Activated CD4-positive, alpha-beta T cell treated with anti-CD3 and anti-CD28 coated beads, Interleukin-2, amount 50 U/mL, for 4 hours (primary cell): ENCODE measurements around the gene NCR2.

Experiments
- DNase-seq, 2 experiments: peaks; one replicate each; pipeline ENCODE4 v3.0.0-alpha.2; 2020

The NCR2 gene

GRCh38 chr6:41360314-41360685 is 24.9 kb downstream of the NCR2 start:
- no peak for DNase-seq

DNA sequence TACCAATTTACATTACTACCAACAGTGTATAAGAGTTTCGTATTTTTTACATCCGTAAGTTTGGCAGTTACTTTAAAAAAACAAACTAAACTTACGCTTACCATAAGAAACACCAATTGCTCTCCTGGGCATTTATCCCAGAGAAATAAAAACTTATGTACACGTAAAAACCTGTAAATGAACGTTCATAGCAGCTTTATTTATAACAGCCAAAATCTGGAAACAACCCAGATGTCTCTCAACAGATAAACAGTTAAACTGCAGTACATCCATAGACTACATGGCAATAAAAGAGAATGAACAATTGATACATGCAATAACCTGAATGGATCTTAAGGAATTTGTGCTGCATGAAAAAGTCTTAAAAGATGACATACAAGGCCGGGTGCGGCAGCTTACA is 30.7 kb downstream of the NCR2 start:
- no peak for DNase-seq

DNA sequence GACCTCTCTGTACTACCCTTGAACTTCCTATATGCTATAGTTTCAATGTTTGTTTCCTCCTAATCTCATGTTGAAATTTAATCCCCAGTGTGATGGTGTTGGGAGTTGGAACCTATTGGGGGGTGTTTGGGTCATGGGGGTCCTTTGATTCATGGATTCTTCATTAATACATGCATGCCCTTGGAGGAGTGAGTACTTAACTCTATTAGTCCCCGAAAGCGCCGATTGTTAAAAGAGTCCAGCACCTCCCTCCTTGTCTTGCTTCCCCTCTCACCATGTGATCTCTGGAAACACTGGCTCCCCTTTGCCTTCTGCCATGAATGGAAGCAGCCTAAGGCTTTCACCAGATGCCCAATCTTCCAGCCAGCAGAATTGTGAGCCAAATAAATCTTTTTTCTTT is 31.7 kb downstream of the NCR2 start:
- DNase-seq, result no peak

DNA sequence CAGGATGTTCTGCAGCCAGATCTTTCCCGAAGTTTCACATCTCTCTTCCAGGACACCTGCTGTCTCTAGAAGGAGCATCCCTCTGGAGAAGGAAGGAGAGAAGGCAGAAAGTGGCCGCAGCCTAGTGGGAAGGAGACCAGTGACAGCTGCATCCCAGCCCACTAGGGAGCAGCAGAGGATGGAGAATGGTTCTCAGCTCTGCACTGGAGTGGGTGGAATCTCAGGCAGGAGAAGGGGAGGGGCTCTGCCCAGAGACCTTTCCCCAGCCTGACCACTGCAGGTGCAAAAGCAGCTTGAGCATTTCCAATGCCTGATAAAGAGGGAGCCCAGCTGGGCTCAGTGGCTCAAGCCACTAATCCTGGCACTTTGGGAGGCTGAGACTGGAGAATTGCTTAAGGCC is 32.3 kb downstream of the NCR2 start:
- DNase-seq, result no peak

GRCh38 chr6:41370488-41371111 is 35.2 kb downstream of the NCR2 start:
- DNase-seq, result no peak

DNA sequence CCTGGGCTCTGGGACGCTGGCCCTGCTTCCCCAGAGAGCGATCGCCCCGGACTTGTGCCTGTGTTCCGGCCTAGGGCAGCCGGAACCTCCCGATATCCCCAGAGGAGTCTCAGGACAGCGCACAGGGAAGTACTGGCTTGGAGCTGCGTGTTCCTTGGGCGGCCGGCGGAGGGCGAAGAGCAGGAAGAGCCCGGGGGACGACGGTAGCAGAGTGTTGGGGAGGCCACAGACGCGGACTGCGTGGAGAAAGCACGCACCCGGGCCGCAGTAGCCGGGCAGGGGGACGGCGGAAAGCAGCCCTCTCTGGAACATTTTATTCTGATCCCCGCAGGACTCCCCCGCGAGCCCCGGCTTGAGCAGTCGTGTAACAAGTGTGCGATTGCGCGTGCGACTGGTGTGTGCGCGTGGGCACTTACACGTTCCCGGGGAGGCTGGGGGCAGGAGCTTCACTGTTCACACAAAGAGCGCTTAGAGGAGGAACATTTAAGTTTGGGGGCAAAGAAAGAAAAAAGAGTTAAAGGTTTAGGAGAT is 36.1 kb downstream of the NCR2 start:
- DNase-seq, result no peak

- DNase-seq, result no peak
Observed at GRCh38 chr6:41371992-41372831, 36.8 kb downstream of the NCR2 start.

DNA sequence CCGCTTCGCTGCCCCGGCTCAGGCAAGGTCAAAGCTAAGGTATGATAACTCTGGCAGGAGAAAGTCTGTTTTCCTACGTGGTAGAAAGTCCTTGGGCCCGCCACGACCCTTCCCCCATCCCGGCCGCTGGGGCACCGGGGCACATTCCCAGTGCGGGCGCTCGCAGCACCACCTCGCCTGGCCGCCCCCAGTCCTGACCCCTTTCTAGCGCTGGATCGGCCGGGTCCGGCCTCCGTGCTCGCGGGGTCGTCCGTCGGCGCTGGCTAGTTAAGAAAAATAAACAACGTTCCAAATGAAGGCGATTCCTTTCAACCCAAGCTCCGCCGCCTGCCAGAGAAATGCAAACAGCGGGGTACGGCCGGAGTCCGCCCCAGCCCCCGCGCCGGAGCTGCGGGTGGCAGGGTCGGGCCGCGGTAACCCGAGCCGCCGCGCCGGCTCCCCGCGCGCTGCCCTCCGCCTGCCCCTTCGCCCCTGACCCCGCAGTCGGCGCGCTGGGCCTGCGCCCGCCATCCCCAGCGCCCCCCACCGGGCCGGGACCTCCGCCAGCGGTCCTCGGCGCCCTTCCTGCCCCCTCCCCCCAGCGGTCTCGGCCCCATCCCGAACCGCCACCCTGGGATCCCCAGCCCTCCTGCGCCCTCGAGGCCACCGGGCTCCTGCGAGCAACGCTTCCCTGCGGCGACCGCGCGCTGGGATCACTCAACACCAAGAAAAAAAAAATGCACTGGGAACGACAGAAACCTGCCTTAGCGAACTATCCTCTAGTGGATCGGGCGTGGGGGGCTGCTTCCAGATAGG is 37.6 kb downstream of the NCR2 start:
- no peak for DNase-seq

GRCh38 chr6:41373627-41373918 is 38.2 kb downstream of the NCR2 start:
- DNase-seq, result no peak

- DNase-seq, result no peak
Observed at GRCh38 chr6:41373919-41374617, 38.7 kb downstream of the NCR2 start.

- DNase-seq, result no peak
Observed at GRCh38 chr6:41374618-41375590, 39.5 kb downstream of the NCR2 start.

GRCh38 chr6:41375598-41376151 is 40.3 kb downstream of the NCR2 start:
- DNase-seq, result no peak

- no peak for DNase-seq
Observed at GRCh38 chr6:41376176-41376575, 40.8 kb downstream of the NCR2 start.

DNA sequence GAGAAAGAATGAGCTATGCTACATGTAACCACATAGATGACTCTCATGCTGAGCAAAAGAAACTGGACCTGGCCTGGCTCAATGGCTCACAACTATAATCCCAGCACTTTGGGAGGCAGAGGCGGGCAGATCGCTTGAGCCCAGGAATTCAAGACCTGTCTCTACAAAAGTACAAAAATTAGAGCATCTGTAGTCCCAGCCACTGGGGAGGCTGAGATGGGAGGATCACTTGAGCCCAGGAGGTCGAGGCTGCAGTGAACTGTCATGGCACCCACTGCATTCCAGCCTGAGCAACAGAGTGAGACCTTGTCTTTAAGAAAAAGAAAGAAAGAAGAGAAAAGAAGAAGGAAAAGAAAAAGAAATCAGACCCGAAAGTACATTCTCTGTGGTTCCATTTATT is 41.7 kb downstream of the NCR2 start:
- DNase-seq, result no peak

DNA sequence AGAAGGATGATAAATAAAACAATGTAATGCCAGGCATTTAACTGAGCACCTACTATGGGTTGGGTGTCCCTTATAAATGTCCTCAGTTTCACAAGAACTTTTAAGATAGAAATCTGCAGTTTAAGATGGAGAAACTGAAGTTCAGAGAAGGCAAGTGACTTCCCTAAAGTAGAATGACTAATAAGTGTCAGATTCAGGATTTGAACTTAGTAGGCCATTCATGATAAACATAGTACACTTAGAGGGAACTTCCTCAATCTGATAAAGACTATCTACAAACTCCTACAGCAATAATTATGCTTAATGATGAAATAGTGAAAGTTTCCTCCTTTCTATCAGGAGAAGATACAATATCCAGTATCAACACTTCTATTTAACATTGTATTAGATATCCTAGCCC is 43.9 kb downstream of the NCR2 start:
- no peak for DNase-seq

DNA sequence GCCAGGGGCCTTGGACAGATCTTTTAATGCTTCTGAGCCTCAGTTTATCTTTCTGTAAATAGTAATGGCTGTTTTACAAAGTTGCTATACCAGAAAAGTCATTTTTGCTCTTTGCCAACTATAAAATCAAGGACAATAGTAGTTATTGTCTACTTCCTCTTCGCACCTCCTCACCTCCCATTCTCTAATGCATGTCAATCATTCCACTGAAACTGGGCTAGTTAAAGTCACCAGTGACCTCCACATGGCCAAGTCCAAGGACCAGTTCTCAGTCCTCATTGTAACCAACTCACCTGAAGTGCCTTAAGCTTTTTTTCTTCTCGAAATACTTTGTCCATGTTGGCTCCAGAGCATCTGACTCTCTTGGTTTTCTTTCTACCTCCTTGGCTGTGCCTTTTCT is 51.2 kb downstream of the NCR2 start:
- no peak for DNase-seq

DNA sequence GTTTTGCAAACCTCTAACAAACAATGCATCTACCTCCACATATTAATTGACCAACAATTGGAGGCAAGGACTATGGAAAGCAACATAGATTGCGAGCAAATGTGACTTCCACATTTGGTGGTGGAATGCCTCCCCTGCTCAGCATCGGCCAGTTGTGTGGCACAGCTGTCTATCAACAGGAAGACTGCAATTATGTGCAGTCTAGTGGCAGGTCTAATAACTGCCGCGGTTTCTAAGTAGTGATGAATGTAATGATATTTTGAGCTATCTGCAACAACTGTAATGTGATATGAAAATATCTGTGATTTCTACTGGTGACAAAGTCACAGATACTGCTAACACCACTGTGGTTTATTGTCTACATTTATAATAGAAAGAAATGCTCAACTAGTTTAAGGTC is 56.8 kb downstream of the NCR2 start:
- DNase-seq, result no peak

DNA sequence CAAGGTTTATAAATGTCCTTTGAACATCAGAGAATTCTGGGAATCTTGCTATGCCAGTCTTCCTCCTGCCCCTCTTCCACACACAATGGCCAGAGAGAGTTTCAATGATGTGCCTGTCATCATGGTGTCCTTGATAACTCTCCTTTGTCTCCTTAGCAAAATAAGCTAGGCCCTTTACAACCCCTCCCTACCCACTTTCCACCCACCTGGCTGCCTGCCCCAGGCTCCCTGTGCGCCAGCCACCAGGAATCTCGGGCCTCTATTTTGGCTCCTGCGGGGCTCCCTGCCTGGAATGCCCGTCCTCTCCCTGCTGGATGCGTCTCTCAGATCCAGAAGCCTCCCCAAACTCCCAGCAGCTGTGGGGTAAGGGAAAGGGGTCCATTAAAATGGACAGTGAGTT is 60.9 kb downstream of the NCR2 start:
- no peak for DNase-seq

- DNase-seq, result no peak
Observed at GRCh38 chr6:41399424-41399823, 64.0 kb downstream of the NCR2 start.
